KOPT-K1 (cell line): ENCODE data around the gene SYK.
"Not testable (repeated sequence)": the region's sequence is repeated elsewhere in the genome, so short reads cannot be mapped to it uniquely, and the experiment has no call there.

ENCODE experiments used
- H3K27ac ChIP-seq: fragments of 200-600 bp; sonication (generic); 2 replicates; pipeline ENCODE4 v1.5.1; 2016; ENCODE audit warnings: antibody characterized with exemption, mild to moderate bottlenecking, low read depth, low read length; ENCODE audit not compliant: poor library complexity, severe bottlenecking
- H3K36me3 ChIP-seq: fragments of 200-600 bp; sonication (generic); 2 replicates; pipeline ENCODE4 v1.5.1; 2017; ENCODE audit warnings: antibody characterized with exemption, mild to moderate bottlenecking, low read length, moderate library complexity; ENCODE audit not compliant: insufficient read depth
- H3K9me3 ChIP-seq: fragments of 200-600 bp; sonication (generic); 2 replicates; pipeline ENCODE4 v1.5.1; 2017; ENCODE audit warnings: antibody characterized with exemption, low read length, mild to moderate bottlenecking; ENCODE audit not compliant: insufficient read depth, poor library complexity, severe bottlenecking

The SYK gene

DNA sequence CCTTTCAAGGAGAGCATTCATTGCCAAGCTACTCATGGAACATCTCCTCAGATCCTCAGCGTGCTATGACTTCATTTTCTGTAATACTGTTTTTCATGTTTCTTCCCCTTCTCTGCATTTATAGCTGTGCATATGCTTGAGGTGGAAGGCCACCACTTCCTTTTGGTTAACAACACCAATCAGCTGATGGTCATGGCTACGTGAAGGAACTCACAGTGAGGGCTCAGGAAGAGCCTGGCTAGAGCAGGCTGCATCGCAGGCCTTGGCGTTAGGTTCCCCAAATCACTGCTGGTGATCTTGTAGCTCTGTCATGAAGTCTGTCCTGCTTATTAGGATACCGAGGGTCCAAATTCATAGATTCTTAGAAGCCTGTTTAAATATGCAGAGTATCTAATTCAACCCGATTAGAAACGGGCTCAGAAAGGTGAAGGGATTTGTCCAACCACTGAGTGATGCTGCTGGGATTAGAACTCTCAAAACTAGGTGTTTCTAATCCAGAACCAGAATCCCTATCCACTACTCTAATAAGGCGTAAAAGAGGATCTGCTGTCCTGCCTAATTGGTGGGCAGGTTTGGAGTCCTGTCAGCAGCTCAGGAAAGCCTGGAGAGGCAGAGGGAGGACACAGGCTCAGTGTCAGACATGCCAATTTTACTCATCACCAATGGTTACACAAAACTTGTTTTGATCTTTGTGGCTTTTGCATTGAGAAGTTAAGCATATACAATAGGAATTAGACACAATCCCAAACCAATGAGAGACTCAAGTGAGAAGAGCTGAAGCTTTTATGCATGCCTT lies 7.5 kb downstream of the SYK start:
- Histone ChIP-seq H3K27ac (no peak overlapping the region), H3K9me3 (no peaks in the 10 kb centered on the region), H3K36me3 (no peaks in the 10 kb centered on the region)

GRCh38 chr9:90810691-90811090 lies 9.1 kb downstream of the SYK start:
- Histone ChIP-seq H3K27ac (no peak overlapping the region), H3K36me3 (no peaks in the 10 kb centered on the region)

DNA sequence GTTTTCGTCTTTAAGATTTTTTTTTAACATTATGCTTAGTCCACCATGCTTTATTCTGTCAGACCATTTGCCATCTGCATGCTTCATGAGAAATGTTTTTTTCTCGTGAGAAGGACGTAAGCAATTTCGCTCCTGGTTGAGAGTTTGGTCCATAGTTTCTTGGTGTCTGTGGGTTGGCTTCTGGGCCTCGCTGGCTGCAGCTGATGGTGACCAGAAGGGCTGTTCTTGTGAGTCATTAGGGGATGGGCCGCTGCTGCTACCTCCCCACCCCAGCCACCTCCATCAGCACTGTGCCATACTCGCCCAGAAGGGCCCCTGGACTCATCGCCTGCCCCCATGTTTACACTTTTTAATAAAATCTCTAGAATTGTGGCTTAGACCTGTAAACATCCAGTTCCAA lies 11.4 kb downstream of the SYK start:
- H3K27ac ChIP-seq: no peak overlapping the region
- no peaks in the 10 kb centered on the region for H3K36me3 ChIP-seq
- H3K9me3 ChIP-seq: no peaks in the 10 kb centered on the region

More at GRCh38 chr9:90810691-90811090, 9.1 kb downstream of the SYK start:
- no peaks in the 10 kb centered on the region for H3K9me3 ChIP-seq

DNA sequence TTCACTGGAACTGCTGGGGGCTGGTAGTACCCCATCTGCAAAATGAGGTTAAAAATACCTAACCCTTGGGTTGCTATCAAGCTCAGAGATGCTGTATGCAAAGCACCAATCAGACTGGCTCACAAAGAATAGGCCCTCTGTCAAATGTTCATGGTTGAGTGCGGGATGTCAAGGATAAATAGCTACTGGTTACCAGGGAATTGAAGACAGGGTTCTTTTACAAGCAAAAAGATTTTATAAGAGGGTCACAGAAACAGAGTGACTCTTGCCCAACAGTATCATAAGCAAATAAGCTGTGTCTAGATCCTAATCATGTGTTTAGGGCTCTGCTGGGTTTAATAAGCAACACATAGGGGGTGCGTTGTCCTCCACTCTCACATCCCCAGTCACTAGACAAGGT lies 11.9 kb downstream of the SYK start:
- Histone ChIP-seq H3K27ac (no peak overlapping the region), H3K36me3 (no peaks in the 10 kb centered on the region), H3K9me3 (no peaks in the 10 kb centered on the region)

GRCh38 chr9:90814355-90814754 lies 12.7 kb downstream of the SYK start:
- Histone ChIP-seq H3K36me3 (no peaks in the 10 kb centered on the region), H3K27ac (no peak overlapping the region)

DNA sequence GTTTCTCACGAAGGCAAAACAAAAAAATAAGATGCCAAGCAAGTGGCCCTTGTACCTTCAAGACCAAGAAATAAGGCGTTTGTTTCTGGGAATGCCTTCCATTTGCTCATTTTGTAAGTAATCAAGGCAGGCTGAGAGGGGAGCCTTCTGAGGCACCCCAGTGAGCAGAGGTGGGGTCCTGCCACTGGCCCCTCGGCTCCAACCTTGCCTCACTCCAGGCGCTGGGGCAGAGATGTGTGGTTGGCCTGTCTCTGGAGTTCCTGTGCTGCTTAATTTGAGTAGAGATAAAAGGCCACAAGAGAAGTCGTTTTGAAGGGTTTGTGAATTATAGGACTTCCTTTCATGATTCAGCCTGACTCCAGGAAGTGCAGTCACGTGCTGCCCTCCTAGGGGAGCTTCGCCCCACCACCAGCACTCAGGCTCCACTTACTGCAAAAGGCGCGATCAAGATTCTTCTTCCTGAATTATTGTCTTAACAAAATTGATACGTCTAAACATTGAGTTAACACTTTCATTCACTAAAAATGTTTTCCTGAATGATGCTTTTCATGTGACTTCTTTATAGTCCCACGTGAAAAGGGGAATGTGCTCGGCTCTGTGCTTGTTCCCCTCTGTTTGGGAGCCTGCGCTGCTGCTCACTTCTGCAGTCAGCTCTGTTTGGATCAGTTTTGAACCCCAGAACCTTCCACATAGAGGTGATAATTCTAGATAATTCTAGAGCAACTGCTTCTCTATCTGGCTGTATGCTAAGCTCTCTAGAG lies 13.7 kb downstream of the SYK start:
- Histone ChIP-seq H3K36me3 (no peaks in the 10 kb centered on the region), H3K9me3 (no peaks in the 10 kb centered on the region), H3K27ac (no peak overlapping the region)

More at GRCh38 chr9:90814355-90814754, 12.7 kb downstream of the SYK start:
- no peaks in the 10 kb centered on the region for H3K9me3 ChIP-seq

DNA sequence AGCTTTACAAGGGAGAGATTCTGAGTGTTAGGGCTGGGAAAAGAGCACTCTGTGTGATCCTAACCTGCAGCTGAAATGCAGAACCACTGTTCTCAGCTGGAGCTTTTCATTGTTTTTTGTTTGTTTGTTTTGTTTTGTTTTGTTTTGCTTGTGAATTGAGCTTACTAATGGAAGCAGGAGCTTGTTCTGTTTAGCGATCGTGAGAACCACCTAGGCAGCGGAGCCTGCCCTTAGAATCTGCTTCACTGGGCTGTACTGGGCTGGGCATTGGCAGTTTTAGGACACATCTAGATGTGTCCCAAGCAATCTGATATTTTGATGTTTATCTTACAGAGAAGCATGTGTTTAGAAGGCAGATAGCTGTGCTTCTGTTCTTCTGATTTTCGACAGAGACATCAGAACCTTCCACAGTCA lies 14.3 kb downstream of the SYK start:
- Histone ChIP-seq H3K27ac (no peak overlapping the region), H3K36me3 (no peaks in the 10 kb centered on the region), H3K9me3 (no peaks in the 10 kb centered on the region)

DNA sequence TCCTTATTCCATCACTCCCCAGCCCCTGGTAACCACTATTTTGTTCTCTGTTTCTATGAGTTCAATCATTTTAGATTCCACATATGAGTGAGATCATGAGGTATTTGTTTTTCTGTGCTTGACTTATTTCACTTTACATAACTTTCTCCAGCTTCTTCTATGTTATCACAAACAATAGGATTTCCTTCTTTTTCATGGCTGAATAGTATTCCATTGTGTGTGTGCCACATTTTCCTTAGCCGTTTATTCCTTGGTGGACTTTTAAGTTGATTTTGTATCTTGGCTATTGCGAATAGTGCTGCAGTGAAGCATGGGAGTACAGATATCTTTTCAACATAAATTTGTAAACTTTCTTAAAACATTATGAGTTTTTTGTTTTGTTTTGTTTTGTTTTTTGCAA lies 15.1 kb downstream of the SYK start:
- Histone ChIP-seq H3K36me3 (no peaks in the 10 kb centered on the region), H3K27ac (no peak overlapping the region), H3K9me3 (no peaks in the 10 kb centered on the region)

DNA sequence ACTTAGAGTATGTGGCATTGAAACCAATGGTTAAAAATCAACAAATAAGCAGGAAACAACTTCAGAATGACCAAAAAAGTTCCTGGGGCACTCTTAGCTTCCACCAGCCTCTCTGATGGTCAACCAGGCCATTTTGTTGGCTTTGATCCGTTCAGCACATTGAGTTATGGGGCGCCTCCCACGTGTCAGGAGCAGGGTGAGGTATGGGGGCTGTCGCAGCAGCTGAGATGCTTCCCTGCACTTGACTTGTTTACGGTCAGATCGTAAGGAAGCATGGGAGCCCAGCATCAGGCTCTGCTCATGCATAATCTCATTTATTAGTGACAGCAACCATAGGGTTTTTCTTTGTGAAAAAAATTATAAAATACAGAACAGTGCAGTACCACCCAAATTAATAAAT lies 16.7 kb downstream of the SYK start:
- H3K27ac ChIP-seq: no peak overlapping the region
- no peaks in the 10 kb centered on the region for H3K9me3 ChIP-seq
- no peaks in the 10 kb centered on the region for H3K36me3 ChIP-seq

GRCh38 chr9:90820406-90820805 lies 18.8 kb downstream of the SYK start:
- not testable (repeated sequence) for H3K36me3 ChIP-seq, H3K9me3 ChIP-seq, H3K27ac ChIP-seq

- H3K27ac ChIP-seq, H3K9me3 ChIP-seq, H3K36me3 ChIP-seq: not testable (repeated sequence)
Measured at GRCh38 chr9:90821236-90821635, 19.6 kb downstream of the SYK start.

GRCh38 chr9:90821697-90822096 lies 20.1 kb downstream of the SYK start:
- no peaks in the 10 kb centered on the region for H3K9me3 ChIP-seq
- H3K36me3 ChIP-seq: no peaks in the 10 kb centered on the region
- H3K27ac ChIP-seq: no peak overlapping the region

DNA sequence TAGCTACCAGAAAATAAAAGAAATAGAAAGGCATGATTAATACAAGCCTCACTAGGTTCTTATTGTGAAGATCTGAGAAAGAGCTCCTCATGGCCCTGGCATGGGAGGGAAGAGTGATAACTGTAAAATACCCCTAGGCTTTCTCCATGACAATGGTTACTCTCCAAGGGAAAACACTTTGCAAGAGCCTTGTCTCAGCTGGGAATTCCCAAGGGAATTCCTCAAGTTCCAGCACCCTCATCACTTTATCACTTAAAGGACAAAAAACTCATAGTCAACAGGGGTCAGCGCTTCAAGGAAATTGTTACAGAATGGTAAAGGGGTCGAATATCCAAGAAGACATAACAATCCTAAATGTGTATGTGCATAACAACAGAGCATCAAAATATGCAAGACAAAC lies 21.2 kb downstream of the SYK start:
- Histone ChIP-seq H3K36me3 (no peaks in the 10 kb centered on the region), H3K27ac (no peak overlapping the region), H3K9me3 (no peaks in the 10 kb centered on the region)

GRCh38 chr9:90825586-90825985 lies 24.0 kb downstream of the SYK start:
- Histone ChIP-seq H3K27ac (no peak overlapping the region), H3K36me3 (no peaks in the 10 kb centered on the region), H3K9me3 (no peaks in the 10 kb centered on the region)

DNA sequence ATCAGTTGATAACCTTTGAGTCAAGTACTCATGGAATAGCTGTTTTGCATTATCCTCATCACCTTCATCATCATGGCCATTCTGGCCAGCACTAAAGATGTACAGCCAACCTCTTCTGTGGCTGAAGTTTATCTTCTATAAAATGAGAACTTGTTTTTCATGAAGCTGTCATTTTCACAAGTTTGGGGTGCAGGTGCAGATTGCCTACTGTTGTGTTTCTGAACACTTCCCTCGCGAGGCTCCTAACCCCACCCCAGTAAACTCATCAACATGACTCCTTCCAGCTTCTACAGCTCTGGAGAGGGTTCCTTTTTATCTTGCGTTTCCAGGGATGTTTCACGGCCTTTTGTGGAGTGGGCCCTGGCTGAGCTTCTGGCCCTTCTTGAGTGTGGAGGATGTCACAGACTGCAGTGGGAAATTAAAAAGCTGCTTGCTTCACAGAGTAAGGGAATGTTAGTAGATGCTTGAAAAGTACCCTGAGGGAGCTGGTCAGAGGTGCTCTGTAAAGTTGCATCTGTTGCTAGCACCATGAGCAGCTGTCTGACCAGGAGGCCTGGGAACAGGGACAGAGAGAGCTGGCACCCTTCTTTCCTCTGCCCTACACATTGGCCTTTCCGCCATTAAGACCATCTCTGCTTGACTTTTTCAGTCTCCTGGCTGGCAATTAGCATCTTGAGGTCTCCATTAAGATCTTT lies 24.9 kb downstream of the SYK start:
- Histone ChIP-seq H3K36me3 (no peaks in the 10 kb centered on the region), H3K9me3 (no peaks in the 10 kb centered on the region), H3K27ac (no peak overlapping the region)
